ENCODE data around the gene SNAPC4. TPM values are rescaled to one million over a fixed set of nuclear protein-coding genes. Genes with fewer than 3 reads are reported as not detected.
A peak's percentile ranks its signal among the peaks of the same experiment; 100 is the strongest.

Gene SNAPC4
- polyA plus RNA-seq, 1 of the 3 experiments (the other 2 are of a cell fraction) = 9.2 TPM

- no peak for TF ChIP-seq RFX5 (IDR thresholded peaks at IDR 0.05; ENCODE audit: low read length)
- TF ChIP-seq MXI1 (IDR thresholded peaks at IDR 0.05; ENCODE audit: low read depth, low read length) = peak; percentile 76
- TF ChIP-seq REST (IDR thresholded peaks at IDR 0.05; ENCODE audit: low read depth, low read length) = peak; percentile 54; the same call in 1 of the 2 replicates
- TF ChIP-seq, protein P1, sequence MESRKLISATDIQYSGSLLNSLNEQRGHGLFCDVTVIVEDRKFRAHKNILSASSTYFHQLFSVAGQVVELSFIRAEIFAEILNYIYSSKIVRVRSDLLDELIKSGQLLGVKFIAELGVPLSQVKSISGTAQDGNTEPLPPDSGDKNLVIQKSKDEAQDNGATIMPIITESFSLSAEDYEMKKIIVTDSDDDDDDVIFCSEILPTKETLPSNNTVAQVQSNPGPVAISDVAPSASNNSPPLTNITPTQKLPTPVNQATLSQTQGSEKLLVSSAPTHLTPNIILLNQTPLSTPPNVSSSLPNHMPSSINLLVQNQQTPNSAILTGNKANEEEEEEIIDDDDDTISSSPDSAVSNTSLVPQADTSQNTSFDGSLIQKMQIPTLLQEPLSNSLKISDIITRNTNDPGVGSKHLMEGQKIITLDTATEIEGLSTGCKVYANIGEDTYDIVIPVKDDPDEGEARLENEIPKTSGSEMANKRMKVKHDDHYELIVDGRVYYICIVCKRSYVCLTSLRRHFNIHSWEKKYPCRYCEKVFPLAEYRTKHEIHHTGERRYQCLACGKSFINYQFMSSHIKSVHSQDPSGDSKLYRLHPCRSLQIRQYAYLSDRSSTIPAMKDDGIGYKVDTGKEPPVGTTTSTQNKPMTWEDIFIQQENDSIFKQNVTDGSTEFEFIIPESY (IDR thresholded peaks at IDR 0.05; ENCODE audit: borderline replicate concordance, low read depth) = no peak
- peak; percentile 5; the same call in 1 of the 2 replicates for TF ChIP-seq TCF12 (IDR thresholded peaks at IDR 0.05)
- peak; percentile 98 for TF ChIP-seq POLR2AphosphoS5 (IDR thresholded peaks at IDR 0.05; ENCODE audit: low read depth, low read length)
Measured at GRCh38 chr9:136363106-136363948, 36.6 kb downstream of the SNAPC4 start, which contains the start of gene DNLZ (continued).

DNA sequence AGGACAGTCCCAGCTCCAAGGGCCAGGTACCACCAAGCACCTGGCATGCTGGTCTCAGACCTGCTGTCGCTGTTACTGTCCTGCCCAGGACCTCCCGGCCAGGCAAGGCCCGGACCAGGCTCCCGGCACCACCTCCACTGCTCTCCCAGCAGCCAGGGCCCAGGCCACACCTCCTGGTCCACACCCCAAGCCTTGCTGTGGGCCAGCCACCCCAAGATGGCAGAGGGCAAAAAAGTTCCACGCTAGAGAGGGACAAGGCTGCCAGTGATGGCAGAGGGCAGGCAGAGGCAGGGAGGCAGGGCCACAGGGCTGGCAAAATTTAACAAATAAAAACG, 37.6 kb downstream of the SNAPC4 start:
- CTCF ChIA-PET = interaction anchor here (0.9 to 6.8 kb wide), 17 partner anchors 10 to 375 kb away, joined by 3 to 65 read pairs (median 11); partner anchors contain the start of genes CARD9, ENTR1, GPSM1 and PMPCA
- H2AFZ ChIP-seq (ENCODE audit: low read depth) = no peak overlapping the region
- no peaks in the 10 kb centered on the region for H3K9me2 ChIP-seq
- H3K36me3 ChIP-seq (replicated peaks in 1 of 2; ENCODE audit: control insufficient read depth in 1 of 2, insufficient read depth in 2 of 2, low read length in 1 of 2) = peaks cover 0 to 9% of the 10 kb centered on the region in 2 experiments
- 0 out of 2 replicates have a peak, but pooled peaks cover 3% of the 10 kb centered on the region for H4K20me1 ChIP-seq (ENCODE audit: insufficient read depth)
- POLR2A ChIA-PET = interaction anchor here (0.6 to 3.8 kb wide), 9 partner anchors 10 to 51 kb away, joined by 3 to 36 read pairs (median 5); partner anchors contain the start of genes CARD9, ENTR1 and PMPCA
- no peaks in the 10 kb centered on the region for H3F3A ChIP-seq (replicated peaks; ENCODE audit: insufficient read depth)
- peak overlapping the region; percentile 25 to 96; a peak in 3 of 4 replicates for H3K27ac ChIP-seq (ENCODE audit: low read depth in 2 of 2, low read length in 1 of 2)
- H3K9ac ChIP-seq = peak overlapping the region; percentile 42; the same call in 1 of the 2 replicates
- no peaks in the 10 kb centered on the region for H3K9me3 ChIP-seq
- peak overlapping the region; percentile 80 for H3K4me2 ChIP-seq
- WGBS (ENCODE audit: low lambda C conversion rate) = 100% methylated on average over 2 of the region's 6 CpGs
- peak overlapping the region; percentile 43 to 79 for H3K4me3 ChIP-seq (ENCODE audit: low read depth in 2 of 2, low read length in 1 of 2)
- peaks cover 0 to 61% of the 10 kb centered on the region in 2 experiments; a peak in 1 of 4 replicates for H3K4me1 ChIP-seq (ENCODE audit: control insufficient read depth in 1 of 2, insufficient read depth in 2 of 2, low read depth in 1 of 2, low read length in 1 of 2)
- no peaks in the 10 kb centered on the region for H3K79me2 ChIP-seq (ENCODE audit: insufficient read depth)
- H3K27me3 ChIP-seq (ENCODE audit: insufficient read depth) = no peaks in the 10 kb centered on the region
- TF ChIP-seq ELF1 (IDR thresholded peaks at IDR 0.05) = no peak
- no peak for TF ChIP-seq POLR2AphosphoS5 (IDR thresholded peaks at IDR 0.05; ENCODE audit: low read depth, low read length)
- no peak for TF ChIP-seq EZH2phosphoT487 (IDR thresholded peaks at IDR 0.05; ENCODE audit: borderline replicate concordance, low read depth)
- TF ChIP-seq, protein P1 (IDR thresholded peaks at IDR 0.05; ENCODE audit: borderline replicate concordance, low read depth) = no peak
- no peak for TF ChIP-seq SIN3A (IDR thresholded peaks at IDR 0.05; ENCODE audit: borderline replicate concordance, low read depth, low read length)
- no peak for TF ChIP-seq SMC3 (IDR thresholded peaks at IDR 0.05; ENCODE audit: low read depth, low read length)
- TF ChIP-seq FOXJ3 (CRISPR knock-in tag; IDR thresholded peaks at IDR 0.05) = no peak
- no peak for TF ChIP-seq REST (IDR thresholded peaks at IDR 0.05; ENCODE audit: low read depth, low read length)
- no peak for TF ChIP-seq TCF12 (IDR thresholded peaks at IDR 0.05)
- TF ChIP-seq RXRA (IDR thresholded peaks at IDR 0.05; ENCODE audit: borderline replicate concordance, low read depth) = no peak
- no peak for TF ChIP-seq MXI1 (IDR thresholded peaks at IDR 0.05; ENCODE audit: low read depth, low read length)
- TF ChIP-seq, protein P2, sequence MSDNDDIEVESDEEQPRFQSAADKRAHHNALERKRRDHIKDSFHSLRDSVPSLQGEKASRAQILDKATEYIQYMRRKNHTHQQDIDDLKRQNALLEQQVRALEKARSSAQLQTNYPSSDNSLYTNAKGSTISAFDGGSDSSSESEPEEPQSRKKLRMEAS (IDR thresholded peaks at IDR 0.05; ENCODE audit: low read depth) = no peak
- no peak for DNase-seq
